ENCODE results near the gene MKRN2OS. TPM values are rescaled to one million over a fixed set of nuclear protein-coding genes. Genes with fewer than 3 reads are reported as not detected.

MKRN2OS gene
- total RNA-seq, 2 donors from 2014 or later, result 2.3 TPM; not detected in 1

GRCh38 chr3:12518261-12519028 is 26.9 kb downstream of the MKRN2OS start:
- Histone ChIP-seq H3K4me3 (no peak overlapping the region), H3K36me3 (replicated peaks in 1 of 2; ENCODE audit: insufficient read depth in 1 of 2, low read depth in 2 of 2) (no peaks in the 10 kb centered on the region), H3K4me1 (peaks cover 31% of the 10 kb centered on the region), H3K9me3 (no peaks in the 10 kb centered on the region), H3K27me3 (no peaks in the 10 kb centered on the region), H3K27ac (no peak overlapping the region)
- DNase-seq (no peak), ATAC-seq (no peak)
- intact Hi-C loops (cut with DNase I), result no loop called here
- 86 to 99% methylated on average over 6 of the region's 6 CpGs for WGBS, 2 donors
- TF ChIP-seq POLR2A (IDR thresholded peaks at IDR 0.05), result no peak
- TF ChIP-seq CTCF (IDR thresholded peaks at IDR 0.05), result no peak

DNA sequence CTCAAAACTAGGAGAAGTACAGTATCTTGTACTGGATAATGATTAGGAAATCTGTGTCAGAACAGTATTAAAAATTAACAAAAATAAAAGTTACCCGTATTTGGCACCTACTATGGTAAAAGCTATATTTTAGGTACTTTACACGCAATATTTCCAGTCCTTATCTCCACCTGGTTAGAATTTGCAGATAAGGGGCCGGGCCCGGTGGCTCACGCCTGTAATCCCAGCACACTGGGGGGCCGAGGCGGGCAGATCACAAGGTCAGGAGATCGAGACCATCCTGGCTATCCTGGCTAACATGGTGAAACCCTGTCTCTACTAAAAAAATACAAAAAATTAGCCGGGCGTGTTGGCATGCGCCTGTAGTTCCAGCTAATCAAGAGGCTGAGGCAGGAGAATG is 28.4 kb downstream of the MKRN2OS start:
- no peaks in the 10 kb centered on the region for H3K27me3 ChIP-seq
- no peak for TF ChIP-seq POLR2A (IDR thresholded peaks at IDR 0.05)
- no peak for TF ChIP-seq CTCF (IDR thresholded peaks at IDR 0.05)
- WGBS, 2 donors, result 17 to 32% methylated on average over 11 of the region's 11 CpGs
- no peaks in the 10 kb centered on the region for H3K9me3 ChIP-seq
- intact Hi-C loops (cut with DNase I), result no loop called here
- DNase-seq, result peak in 2 of 4 donors; percentile 9 to 16
- no peak overlapping the region for H3K4me3 ChIP-seq
- H3K36me3 ChIP-seq (replicated peaks in 1 of 2; ENCODE audit: insufficient read depth in 1 of 2, low read depth in 2 of 2), result no peaks in the 10 kb centered on the region
- H3K27ac ChIP-seq, result no peak overlapping the region
- ATAC-seq, result no peak
- H3K4me1 ChIP-seq, result peaks cover 18% of the 10 kb centered on the region

DNA sequence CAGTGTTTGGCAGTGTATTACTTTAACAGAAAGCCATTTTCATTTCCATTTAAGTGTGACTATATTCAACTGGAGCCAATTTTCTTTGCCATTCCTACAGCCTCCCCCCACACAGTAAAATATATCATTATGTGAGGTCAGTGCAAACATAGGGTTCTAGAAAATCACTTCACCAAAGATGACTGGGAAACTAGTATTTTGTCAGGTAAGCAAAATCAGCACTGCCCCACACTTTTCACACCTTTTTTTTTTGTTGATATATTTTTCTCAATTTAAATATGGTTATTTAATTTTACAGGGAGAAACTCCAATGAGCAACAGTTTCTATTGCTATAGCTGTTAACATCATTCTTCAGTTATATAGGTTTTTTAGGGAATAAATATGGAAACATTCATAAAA is 29.7 kb downstream of the MKRN2OS start:
- Histone ChIP-seq H3K4me1 (peaks cover 18% of the 10 kb centered on the region), H3K4me3 (no peak overlapping the region), H3K9me3 (no peaks in the 10 kb centered on the region), H3K27me3 (no peaks in the 10 kb centered on the region), H3K36me3 (replicated peaks in 1 of 2; ENCODE audit: insufficient read depth in 1 of 2, low read depth in 2 of 2) (no peaks in the 10 kb centered on the region), H3K27ac (no peak overlapping the region)
- DNase-seq (no peak), ATAC-seq (no peak)
- TF ChIP-seq POLR2A (IDR thresholded peaks at IDR 0.05), result no peak
- no peak for TF ChIP-seq CTCF (IDR thresholded peaks at IDR 0.05)
- intact Hi-C loops (cut with DNase I), result no loop called here

DNA sequence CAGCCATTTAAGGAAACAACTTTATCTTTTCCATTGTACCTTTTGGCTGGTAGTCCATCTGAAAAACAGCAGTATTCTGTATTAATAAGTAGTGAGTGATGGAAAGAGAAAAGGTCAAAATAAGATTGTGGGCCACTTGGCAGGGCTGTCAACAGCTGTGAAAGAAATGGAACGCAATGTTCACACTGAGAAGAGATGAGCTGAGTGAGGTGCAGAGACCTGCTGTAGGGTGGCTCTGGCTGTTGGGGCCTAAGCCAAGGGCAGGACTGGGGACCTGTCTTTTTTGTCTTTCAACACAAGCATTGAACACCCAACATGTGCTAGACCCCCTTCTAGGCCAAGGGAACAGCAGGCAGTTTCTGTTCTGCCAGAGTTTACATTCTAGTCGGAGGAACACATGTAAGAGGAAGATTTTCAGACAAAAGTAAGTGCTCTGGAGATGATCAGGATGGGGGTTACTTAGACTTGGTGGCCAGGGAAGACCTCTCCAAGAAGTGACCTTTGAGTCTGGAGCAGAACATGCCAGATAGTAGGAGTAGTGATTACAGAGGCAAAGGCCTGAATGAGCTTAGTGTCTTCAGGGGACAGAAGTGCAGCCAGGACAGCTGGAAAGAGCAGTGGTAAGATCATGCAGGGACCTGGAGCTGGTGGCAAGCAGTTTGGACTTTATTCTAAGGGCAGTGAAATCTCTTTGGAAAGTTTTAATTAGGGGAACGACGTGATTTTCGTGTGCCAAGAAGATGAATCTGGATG is 31.4 kb downstream of the MKRN2OS start:
- H3K9me3 ChIP-seq, result no peaks in the 10 kb centered on the region
- no peaks in the 10 kb centered on the region for H3K36me3 ChIP-seq (replicated peaks in 1 of 2; ENCODE audit: insufficient read depth in 1 of 2, low read depth in 2 of 2)
- intact Hi-C loops (cut with DNase I), result no loop called here
- no peak overlapping the region for H3K27ac ChIP-seq
- H3K4me3 ChIP-seq, result no peak overlapping the region
- DNase-seq (no peak), ATAC-seq (no peak)
- H3K27me3 ChIP-seq, result no peaks in the 10 kb centered on the region
- 73 to 81% methylated on average over 5 of the region's 5 CpGs for WGBS, 2 donors
- no peak for TF ChIP-seq POLR2A (IDR thresholded peaks at IDR 0.05)
- no peak for TF ChIP-seq CTCF (IDR thresholded peaks at IDR 0.05)
- peaks cover 18% of the 10 kb centered on the region for H3K4me1 ChIP-seq

Measured in body of pancreas (tissue), 4 donors.